NB4 (cell line): ENCODE measurements around the gene SCYL2.

Experiments
- DNase-seq: peaks from one replicate; pipeline ENCODE4 v3.0.0; 2010; ENCODE audit warnings: low read depth
- H3K4me3 ChIP-seq: one replicate; pipeline ENCODE4 v1.5.1; 2011; ENCODE audit warnings: mild to moderate bottlenecking, low read depth, low read length, moderate library complexity
- MYC ChIP-seq: IDR thresholded peaks from 2 replicates; pipeline ENCODE4 v1.6.1; 2011; ENCODE audit warnings: low read depth, low read length
- POLR2A ChIP-seq: IDR thresholded peaks from 2 replicates; pipeline ENCODE4 v1.6.1; 2011; ENCODE audit warnings: mild to moderate bottlenecking; ENCODE audit not compliant: insufficient read length; ENCODE audit errors: extremely low read depth
- TF ChIP-seq, protein P1 (sequence below): IDR thresholded peaks from 2 replicates; pipeline ENCODE4 v1.6.1; 2011; ENCODE audit warnings: low read depth, low read length
- TF ChIP-seq, protein P2 (sequence below): IDR thresholded peaks from one replicate; pipeline ENCODE4 v1.5.1; 2012; ENCODE audit warnings: low read depth, low read length

SCYL2 gene

DNA sequence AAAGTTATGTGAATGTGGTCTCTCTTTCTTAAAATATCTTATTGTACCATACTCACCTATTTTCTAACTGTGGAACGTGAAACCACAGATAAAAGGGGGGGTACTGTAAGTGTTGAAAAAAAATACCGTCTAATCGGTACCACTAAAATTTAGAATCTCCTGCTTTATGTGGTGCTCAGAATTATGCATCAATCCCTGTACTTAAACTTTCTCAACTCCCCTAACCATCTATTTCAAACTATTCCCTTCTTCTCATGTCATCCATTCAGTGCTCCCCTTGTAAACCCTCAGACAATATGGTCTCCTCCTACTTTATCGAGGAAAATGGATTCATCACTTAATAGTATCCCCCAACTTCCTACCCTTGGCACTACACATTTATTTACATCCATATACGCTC, 23.8 kb upstream of the SCYL2 start:
- H3K4me3 ChIP-seq, result no peak overlapping the region
- TF ChIP-seq POLR2A (no peak), MYC (no peak)
- TF ChIP-seq, protein P1, sequence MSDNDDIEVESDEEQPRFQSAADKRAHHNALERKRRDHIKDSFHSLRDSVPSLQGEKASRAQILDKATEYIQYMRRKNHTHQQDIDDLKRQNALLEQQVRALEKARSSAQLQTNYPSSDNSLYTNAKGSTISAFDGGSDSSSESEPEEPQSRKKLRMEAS, result no peak
- DNase-seq, result no peak

DNA sequence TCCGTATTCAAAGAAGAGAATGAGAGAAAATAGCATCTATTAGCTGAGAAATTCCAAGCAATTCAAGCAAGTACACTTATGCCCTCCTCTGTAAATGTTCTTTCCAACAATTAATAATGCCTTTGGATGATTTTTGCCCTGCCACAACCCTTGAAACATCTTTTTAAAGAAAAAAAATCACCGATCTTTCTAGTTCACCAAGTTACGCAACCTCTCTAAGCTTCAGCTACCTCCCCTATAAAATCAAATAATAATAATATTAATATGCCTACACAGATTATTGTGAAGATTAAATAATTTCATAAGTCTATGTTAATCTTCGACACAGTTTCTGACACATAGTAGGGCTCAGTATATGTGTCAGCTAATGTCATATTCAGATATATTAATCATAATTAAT, 19.2 kb upstream of the SCYL2 start:
- H3K4me3 ChIP-seq, result no peak overlapping the region
- no peak for DNase-seq
- TF ChIP-seq, protein P1, result no peak
- no peak for TF ChIP-seq MYC
- no peak for TF ChIP-seq POLR2A
- TF ChIP-seq, protein P2, sequence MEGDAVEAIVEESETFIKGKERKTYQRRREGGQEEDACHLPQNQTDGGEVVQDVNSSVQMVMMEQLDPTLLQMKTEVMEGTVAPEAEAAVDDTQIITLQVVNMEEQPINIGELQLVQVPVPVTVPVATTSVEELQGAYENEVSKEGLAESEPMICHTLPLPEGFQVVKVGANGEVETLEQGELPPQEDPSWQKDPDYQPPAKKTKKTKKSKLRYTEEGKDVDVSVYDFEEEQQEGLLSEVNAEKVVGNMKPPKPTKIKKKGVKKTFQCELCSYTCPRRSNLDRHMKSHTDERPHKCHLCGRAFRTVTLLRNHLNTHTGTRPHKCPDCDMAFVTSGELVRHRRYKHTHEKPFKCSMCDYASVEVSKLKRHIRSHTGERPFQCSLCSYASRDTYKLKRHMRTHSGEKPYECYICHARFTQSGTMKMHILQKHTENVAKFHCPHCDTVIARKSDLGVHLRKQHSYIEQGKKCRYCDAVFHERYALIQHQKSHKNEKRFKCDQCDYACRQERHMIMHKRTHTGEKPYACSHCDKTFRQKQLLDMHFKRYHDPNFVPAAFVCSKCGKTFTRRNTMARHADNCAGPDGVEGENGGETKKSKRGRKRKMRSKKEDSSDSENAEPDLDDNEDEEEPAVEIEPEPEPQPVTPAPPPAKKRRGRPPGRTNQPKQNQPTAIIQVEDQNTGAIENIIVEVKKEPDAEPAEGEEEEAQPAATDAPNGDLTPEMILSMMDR, result no peak

DNA sequence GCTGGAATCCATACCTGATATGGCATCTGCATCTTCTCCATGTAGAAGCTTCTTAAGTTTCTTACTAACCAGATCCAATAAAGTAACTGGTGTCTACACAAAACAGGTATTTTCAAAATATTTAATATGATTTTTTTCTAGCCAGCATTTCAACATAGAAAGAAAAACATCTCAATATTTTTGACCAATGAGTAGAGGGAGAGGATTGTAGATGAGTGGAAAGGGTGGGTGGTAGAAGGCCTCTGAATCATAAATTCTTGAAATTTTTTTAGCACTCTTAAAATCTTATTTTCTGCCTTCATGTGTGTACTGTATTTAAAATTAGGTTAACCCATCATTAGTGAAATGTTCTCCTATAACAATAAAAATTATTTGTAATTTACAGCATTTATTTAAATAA, 18.1 kb upstream of the SCYL2 start:
- DNase-seq, result no peak
- TF ChIP-seq, protein P2, result no peak
- TF ChIP-seq, protein P1, result no peak
- TF ChIP-seq MYC (no peak), POLR2A (no peak)
- no peak overlapping the region for H3K4me3 ChIP-seq

DNA sequence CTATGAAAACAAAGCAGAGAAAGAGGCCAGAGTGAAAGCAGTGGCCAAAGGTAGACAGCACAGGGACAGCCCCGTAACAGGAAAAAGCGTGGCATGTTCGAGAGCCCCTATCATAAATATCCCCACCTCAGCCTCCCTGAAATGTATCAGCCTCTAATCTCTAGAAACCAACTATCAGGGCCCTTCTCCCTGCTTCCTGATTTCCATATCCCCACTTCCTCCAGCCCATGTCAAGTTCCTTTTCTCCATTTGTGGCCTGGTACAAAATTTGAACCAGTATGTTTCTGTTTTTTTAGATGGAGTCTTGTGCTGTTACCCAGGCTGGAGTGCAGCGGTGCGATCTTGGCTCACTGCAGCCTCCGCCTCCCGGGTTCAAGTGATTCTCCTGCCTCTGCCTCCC, 17.0 kb upstream of the SCYL2 start:
- TF ChIP-seq POLR2A (no peak), MYC (no peak)
- TF ChIP-seq, protein P2, result no peak
- TF ChIP-seq, protein P1, result no peak
- no peak overlapping the region for H3K4me3 ChIP-seq
- no peak for DNase-seq

DNA sequence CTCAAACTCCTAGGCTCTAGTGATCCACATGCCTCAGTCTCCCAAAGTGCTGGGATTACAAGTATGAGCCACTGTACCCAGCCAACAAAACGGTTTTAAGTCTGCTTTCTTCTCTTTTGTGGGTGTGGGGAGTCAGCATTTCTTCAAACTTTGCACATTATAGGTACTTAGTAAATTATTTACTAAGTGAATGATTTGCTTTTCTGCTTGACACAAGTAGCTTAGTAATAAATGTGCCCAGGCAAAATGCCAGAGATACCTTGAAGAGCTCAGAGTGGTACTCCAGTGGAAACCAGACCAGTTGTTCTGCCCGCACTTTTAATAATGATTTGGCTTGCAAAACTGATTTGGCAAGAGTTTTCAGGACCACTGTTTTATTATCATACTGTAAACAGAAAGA, 15.1 kb upstream of the SCYL2 start:
- DNase-seq, result no peak
- H3K4me3 ChIP-seq, result no peak overlapping the region
- TF ChIP-seq, protein P1, result no peak
- no peak for TF ChIP-seq MYC
- no peak for TF ChIP-seq POLR2A
- TF ChIP-seq, protein P2, result no peak

DNA sequence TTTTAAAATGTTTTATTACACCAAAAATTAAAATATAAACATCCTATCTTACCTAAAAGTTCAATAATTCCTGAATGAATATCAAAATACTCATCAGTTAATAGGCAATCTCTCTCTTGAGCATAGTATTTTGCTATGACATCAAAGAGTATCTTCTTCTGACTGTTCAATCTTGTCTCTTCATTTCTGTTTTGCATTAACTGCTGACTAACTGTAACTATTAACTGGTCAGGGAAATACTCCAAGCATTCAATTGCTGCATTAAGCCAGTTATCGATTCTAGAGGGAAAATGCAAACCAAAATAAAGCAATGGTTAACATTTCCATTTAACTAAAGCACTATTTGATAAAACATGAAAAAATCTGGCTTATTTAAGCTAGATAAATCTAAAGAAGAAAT, 13.5 kb upstream of the SCYL2 start:
- H3K4me3 ChIP-seq, result no peak overlapping the region
- no peak for TF ChIP-seq POLR2A
- TF ChIP-seq MYC, result no peak
- TF ChIP-seq, protein P1, result no peak
- TF ChIP-seq, protein P2, result no peak
- DNase-seq, result no peak
